SIG-M5 (cell line): ENCODE measurements around the gene PLET1.
"Not testable (repeated sequence)": the region's sequence is repeated elsewhere in the genome, so short reads cannot be mapped to it uniquely, and the experiment has no call there.

ENCODE experiments used
- DNase-seq: peaks from one replicate; lab custom pipeline; 2025; lab: John Stamatoyannopoulos, UW

PLET1 gene

GRCh38 chr11:112211536-112211935 lies 49.1 kb downstream of the PLET1 start:
- no peak for DNase-seq

- no peak for DNase-seq
Measured at GRCh38 chr11:112210890-112211289, 49.8 kb downstream of the PLET1 start.

- DNase-seq = no peak
Measured at GRCh38 chr11:112206071-112206470, 54.6 kb downstream of the PLET1 start.

GRCh38 chr11:112200252-112200651 lies 60.4 kb downstream of the PLET1 start:
- DNase-seq = no peak

GRCh38 chr11:112199101-112199500 lies 61.6 kb downstream of the PLET1 start:
- DNase-seq = not testable (repeated sequence)
